Muscle of arm (tissue), 12 donors: Measurements from ENCODE around the gene THAP4. TPM values are rescaled to one million over a fixed set of nuclear protein-coding genes. Genes with fewer than 3 reads are reported as not detected.
"Not testable (repeated sequence)": the region's sequence is repeated elsewhere in the genome, so short reads cannot be mapped to it uniquely, and the experiment has no call there.

Experiments
- DNase-seq: peaks from one replicate; pipeline ENCODE4 v3.0.0-alpha.2; 2013
- polyA plus RNA-seq, 12 donors: library from polyadenylated mRNA; unstranded; fragments of 120-200 nt; gene quantifications; one replicate each; pipeline ENCODE4 v1.2.1, GENCODE V29; 2013; ENCODE audit not compliant: insufficient read length in 12 of 12

Gene THAP4
- polyA plus RNA-seq, 12 donors = 31.7 to 51.7 (median 36.8) TPM; not detected in 1

DNA sequence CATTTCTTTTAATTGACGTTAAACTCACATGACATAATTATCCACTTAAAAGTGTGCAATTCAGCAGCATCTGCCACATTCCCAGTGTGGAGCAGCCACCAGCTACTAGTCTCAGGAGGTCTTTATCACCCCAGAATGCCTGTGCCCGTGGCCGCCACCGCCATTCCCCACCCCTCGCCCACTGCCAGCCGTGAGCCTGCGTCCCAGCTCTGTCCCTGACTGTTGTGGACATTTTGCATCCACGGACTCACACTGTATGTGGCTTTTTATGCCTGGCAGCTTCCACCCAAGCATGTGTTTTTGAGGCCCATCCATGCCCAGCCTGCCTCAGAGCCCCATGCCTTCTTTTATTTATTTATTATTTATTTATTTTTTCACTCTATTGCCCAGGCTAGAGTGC is 69.2 kb downstream of the THAP4 start:
- no peak for DNase-seq

- not testable (repeated sequence) for DNase-seq
Observed at GRCh38 chr2:241567266-241567665, 69.7 kb downstream of the THAP4 start.

DNA sequence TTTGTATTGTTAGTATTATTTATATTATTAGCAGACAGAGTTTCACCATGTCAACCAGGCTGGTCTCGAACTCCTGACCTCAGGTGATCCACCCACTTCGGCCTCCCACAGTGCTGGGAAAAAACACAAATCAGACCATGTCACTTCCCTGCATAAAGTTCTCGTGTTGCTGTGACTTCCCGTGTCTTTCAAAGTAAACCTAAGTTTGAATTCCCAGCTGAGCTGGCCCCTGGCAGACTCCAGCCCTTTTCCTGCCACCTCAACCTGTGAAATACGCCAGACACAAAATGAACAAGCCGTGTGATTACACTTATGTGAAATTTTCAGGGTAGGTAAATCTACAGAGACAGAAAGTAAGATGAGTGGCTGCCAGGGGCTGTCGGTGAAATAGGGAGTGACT is 70.5 kb downstream of the THAP4 start:
- DNase-seq = no peak

DNA sequence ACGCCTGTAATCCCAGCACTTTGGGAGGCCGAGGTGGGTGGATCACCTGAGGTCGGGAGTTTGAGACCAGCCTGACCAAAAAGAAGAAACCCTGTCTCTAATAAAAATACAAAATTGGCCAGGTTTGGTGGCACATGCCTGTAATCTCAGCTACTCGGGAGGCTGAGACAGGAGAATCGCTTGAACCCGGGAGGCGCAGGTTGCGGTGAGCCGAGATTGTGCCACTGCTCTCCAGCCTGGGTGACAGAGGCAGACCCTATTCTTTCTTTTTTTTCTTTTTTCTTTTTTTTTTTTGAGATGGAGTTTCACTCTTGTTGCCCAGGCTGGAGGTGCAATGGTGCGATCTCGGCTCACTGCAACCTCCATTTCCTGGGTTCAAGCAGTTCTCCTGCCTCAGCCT is 70.9 kb downstream of the THAP4 start:
- not testable (repeated sequence) for DNase-seq

GRCh38 chr2:241565411-241565810 is 71.5 kb downstream of the THAP4 start:
- no peak for DNase-seq

DNA sequence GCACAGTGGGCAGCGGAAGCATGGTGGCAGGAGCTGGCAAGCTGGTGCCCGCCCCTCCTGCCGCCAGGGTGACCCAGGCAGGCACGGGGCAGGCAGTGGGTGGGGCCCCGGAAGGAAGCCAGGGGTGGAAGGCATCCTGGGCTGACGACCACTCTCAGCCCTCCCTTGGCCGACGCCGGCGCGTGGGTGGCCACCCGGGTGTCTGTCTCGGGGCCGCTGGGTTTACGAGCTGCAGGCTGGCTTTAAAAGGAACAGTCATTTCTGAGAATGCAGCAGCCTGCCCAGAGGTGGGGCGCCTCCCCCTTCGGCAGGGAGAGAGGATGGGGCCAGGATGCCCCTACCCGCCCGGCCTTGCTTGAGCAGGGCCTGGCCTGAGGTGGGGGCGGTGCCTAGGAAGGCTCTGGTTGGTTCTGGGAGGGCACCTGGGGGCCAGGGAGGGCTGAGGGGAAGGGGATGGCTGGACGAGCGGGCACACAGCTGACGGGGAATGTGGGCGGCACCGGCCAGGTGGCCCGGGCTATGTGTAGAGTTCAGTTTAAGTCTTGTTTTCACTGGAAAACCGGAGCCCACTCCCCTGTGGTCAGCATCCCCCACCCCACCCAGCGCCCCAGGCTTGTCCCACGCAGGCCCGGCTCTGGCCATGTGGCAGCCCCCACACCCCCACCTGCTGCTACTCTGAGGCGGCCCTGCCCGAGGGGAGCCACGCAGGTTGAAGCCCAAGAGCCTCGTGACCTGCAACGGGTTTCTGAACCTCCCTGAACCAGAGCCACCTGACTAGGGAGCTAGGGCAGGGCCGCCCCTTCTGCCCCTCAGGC is 72.2 kb downstream of the THAP4 start:
- no peak for DNase-seq

DNA sequence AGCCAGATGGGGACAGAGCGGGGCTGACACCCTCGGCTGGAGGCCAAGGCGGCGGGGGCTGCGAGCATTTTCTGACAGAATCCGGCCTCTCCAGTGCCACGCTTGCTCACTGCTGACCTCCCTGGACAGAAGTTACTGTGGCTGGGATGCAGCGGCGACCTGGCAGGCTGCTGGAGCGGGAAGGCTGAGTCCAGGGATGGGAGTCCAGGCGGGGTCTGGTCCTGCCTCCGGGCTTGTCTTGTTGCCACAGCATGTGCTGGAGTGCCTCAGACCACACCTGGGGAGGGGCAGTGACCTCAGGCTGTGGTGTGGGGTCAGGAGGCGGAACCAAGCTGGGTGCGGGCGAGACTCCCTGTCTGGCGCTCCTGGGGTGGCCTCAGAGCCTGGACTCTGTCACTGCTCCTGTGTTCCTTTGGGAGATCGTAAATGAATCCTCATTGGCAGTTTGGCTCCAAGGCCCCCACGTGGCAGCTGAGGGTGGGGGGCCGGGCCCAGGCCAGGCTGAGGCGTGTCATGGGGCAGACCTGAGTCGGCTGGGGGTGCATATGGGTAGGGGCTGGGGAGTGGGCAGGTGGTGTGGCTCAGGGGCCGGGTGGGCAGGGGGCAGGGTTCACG is 72.9 kb downstream of the THAP4 start:
- no peak for DNase-seq

GRCh38 chr2:241563571-241563980 is 73.4 kb downstream of the THAP4 start:
- no peak for DNase-seq

GRCh38 chr2:241563031-241563507 is 73.9 kb downstream of the THAP4 start:
- no peak for DNase-seq

- no peak for DNase-seq
Observed at GRCh38 chr2:241562269-241562891, 74.6 kb downstream of the THAP4 start.

DNA sequence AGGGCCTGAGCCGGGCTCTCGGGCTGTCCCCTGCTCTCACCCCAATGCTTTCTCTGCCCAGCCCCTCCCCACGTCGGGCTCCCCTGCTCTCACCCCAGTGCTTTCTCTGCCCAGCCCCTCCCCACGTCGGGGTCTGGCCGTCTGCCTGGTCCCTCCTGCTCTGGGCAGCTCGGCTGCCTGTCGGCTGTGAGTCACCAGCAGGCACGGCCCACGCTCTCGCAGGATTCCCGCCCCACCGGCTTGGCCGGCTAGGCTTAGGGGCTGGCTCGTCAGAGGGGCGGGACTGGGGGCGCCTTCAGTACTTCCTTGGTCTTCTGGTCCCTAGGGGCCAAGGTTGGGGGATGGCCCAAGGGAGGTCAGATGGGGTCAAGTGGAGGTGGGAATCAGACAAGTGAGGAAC is 75.1 kb downstream of the THAP4 start:
- DNase-seq = no peak

GRCh38 chr2:241560883-241561474 is 76.0 kb downstream of the THAP4 start:
- DNase-seq = no peak

DNA sequence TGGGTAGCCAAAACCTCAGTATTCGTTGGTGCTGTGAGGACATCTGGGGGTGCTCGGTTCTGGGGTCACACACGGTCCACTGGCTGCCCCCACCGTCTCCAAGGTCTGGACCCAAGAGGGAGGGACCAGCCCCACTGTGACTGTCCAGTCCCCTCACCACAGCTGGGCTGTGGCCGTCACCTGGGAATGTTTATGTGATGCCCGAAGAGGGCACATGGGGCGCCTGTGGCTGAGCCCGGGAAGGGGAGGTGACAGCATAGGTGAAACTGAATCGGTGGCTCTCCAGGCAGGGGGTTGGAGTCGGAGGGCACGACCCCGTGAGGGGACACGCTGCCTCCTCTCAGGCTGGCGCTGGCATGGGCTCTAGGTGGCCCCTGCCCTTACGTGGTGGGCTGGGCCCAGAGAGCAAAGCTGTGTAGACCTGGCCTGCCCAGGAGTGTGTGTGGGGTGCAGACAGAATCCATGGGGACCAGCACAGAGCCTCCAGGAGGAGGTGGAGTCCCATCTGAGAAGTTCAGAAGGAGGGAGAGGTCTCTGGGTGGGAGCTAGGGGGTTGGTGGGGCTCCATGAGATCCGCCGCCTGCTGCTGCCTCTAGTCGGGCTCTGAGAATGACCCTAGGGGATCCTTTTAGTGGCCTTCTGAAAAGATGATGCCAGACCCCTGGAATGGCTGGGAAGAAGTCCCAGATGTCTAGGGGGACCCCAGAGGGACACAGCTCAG is 76.6 kb downstream of the THAP4 start:
- DNase-seq = no peak

GRCh38 chr2:241559323-241560161 is 77.4 kb downstream of the THAP4 start:
- no peak for DNase-seq

DNA sequence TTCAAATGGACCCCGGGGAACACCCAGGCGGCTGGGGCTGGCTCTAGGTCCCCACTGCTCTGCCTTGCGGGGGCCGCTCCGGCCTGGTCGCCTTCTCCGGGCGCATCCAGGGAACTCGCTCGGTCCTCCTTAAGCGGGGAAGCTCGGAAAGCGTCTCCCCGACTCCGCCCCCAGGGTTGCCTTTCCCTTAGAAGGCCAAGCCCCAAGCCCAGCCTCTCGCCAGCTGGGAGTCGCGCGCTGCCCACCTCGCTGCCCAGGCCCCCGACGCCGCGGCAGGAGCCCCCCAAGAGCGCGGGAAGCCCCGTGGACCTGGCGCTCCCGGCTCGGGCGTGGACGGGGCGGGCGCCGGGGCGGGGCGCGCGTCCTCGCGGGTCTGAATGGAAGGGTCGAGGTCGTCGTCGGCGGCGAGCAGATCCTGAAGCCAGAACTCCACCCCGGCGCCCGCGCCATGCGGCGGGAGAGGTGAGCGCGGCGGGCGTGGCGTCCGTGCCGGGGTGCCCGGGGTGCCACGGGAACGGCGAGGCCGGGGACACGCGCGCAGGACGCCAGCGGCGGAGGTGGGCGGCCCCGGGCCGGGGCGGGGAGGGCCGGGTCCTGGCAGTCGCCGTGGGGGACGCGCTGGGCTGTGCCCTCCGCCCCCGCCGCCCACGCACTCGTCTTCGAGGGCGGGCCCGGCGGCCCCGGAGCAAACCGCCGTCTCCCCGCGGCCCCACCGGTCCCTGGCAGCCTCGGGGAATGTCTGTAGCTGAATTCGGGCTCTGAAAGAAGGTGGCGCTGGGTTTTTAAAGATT is 78.2 kb downstream of the THAP4 start, which contains the start of gene BOK:
TSS of gene BOK (plus strand) at position 214 of the 791 bp plus-strand sequence. CDS start 739 bp downstream, outside the sequence.
- no peak for DNase-seq

DNA sequence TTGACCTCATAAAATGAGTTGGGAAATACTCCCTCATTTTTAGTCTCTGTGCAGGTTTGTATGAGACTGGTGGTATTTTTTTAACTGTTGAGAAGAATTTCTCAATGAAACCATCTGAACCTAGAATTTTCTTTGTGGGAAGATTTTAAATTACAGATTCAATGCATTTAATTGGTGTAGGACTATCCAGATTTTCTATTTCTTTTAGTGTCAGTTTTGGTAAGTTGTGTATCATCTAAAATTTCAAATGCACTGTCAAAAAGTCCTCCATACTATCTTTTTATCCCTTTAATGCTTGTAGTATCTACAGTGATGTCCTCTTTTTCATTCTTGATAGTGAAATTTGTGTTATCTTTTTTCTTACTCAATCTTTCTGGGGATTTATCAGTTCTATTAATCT is 80.2 kb downstream of the THAP4 start:
- DNase-seq = no peak

- DNase-seq = no peak
Observed at GRCh38 chr2:241555711-241556110, 81.2 kb downstream of the THAP4 start.

GRCh38 chr2:241554610-241555322 is 82.2 kb downstream of the THAP4 start:
- DNase-seq = no peak

GRCh38 chr2:241553981-241554380 is 83.0 kb downstream of the THAP4 start:
- DNase-seq = no peak
